ENCODE results near the gene TDRD6. TPM values are rescaled to one million over a fixed set of nuclear protein-coding genes. Genes with fewer than 3 reads are reported as not detected.

TDRD6 gene, protein sequence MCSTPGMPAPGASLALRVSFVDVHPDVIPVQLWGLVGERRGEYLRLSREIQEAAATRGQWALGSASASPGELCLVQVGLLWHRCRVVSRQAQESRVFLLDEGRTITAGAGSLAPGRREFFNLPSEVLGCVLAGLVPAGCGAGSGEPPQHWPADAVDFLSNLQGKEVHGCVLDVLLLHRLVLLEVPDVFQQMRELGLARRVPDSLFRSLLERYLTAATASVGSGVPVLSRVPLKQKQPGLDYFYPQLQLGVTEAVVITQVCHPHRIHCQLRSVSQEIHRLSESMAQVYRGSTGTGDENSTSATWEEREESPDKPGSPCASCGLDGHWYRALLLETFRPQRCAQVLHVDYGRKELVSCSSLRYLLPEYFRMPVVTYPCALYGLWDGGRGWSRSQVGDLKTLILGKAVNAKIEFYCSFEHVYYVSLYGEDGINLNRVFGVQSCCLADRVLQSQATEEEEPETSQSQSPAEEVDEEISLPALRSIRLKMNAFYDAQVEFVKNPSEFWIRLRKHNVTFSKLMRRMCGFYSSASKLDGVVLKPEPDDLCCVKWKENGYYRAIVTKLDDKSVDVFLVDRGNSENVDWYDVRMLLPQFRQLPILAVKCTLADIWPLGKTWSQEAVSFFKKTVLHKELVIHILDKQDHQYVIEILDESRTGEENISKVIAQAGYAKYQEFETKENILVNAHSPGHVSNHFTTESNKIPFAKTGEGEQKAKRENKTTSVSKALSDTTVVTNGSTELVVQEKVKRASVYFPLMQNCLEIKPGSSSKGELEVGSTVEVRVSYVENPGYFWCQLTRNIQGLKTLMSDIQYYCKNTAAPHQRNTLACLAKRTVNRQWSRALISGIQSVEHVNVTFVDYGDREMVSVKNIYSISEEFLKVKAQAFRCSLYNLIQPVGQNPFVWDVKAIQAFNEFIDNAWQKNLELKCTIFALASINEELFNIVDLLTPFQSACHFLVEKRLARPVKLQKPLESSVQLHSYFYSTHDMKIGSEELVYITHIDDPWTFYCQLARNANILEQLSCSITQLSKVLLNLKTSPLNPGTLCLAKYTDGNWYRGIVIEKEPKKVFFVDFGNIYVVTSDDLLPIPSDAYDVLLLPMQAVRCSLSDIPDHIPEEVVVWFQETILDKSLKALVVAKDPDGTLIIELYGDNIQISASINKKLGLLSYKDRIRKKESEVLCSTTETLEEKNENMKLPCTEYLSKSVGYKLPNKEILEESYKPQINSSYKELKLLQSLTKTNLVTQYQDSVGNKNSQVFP (N-terminal part only)
- total RNA-seq (under 1 TPM; 0.17 to 0.42 (median 0.23) TPM), polyA plus RNA-seq (under 1 TPM; 0.04 to 0.45 (median 0.13) TPM)
- long read RNA-seq, donor 1, result 0 reads
- long read RNA-seq, donor 2, result 0 reads

DNA sequence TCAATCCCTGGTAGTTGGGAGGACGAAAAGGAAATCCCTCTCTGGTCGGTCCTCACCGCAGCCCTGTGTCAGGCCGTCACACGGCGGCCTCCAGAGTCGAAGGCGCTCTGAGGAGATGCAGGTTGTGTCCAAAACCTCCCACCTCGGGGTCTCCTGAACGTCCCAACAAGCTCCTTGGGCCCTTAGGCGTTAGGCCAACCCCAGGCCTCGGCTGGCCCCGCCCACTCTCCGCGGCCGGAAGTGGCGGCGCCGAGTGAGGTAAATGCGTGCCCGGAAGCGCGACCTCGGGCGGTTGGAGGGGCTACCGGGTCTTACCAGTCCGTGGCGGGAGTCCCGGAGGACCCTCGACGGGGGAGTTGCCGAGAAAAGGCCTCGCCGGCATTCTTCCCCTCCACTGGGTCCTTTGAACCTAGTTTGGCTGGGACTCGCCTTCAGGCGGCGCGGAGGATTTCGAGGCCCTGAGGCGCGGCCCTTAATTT is at the start of gene TDRD6:
TDRD6 (plus strand) TSS at position 267 of the 479 bp plus-strand sequence. CDS start 244 bp downstream, outside the sequence.
- WGBS, 3 donors, result 89 to 95% (median 92%) methylated on average over 39 to 41 of the region's 41 CpGs
- TF ChIP-seq, protein P1, sequence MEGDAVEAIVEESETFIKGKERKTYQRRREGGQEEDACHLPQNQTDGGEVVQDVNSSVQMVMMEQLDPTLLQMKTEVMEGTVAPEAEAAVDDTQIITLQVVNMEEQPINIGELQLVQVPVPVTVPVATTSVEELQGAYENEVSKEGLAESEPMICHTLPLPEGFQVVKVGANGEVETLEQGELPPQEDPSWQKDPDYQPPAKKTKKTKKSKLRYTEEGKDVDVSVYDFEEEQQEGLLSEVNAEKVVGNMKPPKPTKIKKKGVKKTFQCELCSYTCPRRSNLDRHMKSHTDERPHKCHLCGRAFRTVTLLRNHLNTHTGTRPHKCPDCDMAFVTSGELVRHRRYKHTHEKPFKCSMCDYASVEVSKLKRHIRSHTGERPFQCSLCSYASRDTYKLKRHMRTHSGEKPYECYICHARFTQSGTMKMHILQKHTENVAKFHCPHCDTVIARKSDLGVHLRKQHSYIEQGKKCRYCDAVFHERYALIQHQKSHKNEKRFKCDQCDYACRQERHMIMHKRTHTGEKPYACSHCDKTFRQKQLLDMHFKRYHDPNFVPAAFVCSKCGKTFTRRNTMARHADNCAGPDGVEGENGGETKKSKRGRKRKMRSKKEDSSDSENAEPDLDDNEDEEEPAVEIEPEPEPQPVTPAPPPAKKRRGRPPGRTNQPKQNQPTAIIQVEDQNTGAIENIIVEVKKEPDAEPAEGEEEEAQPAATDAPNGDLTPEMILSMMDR (IDR thresholded peaks at IDR 0.05), result no peak
- ATAC-seq (no peak), DNase-seq (peak; percentile 16 to 45)
- no peaks in the 10 kb centered on the region for H3K4me1 ChIP-seq
- H3K4me3 ChIP-seq, result no peak within 1 kb of the TSS
- H3K27me3 ChIP-seq (ENCODE audit: insufficient read depth in 3 of 3, low read length in 2 of 3), result no peaks in the 10 kb centered on the region
- H3K9me3 ChIP-seq, result no peaks in the 10 kb centered on the region
- no peaks in the 10 kb centered on the region for H3K36me3 ChIP-seq (ENCODE audit: insufficient read depth in 1 of 2, low read depth in 1 of 2)
- no peak within 1 kb of the TSS for H3K27ac ChIP-seq
- intact Hi-C loops (cut with DNase I), result no loop called here

DNA sequence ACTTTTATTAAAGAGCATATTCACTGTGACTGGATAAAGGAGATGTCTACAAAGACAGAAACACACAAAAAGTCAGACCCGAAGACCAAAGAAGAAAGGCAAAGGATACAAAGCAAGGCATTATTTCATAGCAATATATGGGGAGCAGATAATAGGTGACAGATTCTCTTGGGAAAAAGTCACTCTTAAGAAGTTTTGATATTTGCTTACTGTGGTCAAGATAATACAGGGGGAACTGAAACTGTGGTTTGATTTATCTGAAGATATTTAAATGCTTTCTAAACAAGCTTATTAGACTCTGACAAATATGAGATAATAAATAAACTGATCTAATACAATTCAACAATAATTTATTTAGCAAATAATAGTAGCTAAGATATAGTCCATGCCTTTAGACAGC is 49.8 kb upstream of the TDRD6 start:
- H3K27ac ChIP-seq, result no peak overlapping the region
- WGBS, 3 donors, result 88 to 94% (median 94%) methylated on average over 1 of the region's 1 CpG
- no peaks in the 10 kb centered on the region for H3K36me3 ChIP-seq (ENCODE audit: insufficient read depth in 1 of 2, low read depth in 1 of 2)
- intact Hi-C loops (cut with DNase I), result no loop called here
- ATAC-seq, result no peak
- no peaks in the 10 kb centered on the region for H3K9me3 ChIP-seq
- TF ChIP-seq, protein P1 (IDR thresholded peaks at IDR 0.05), result no peak
- H3K27me3 ChIP-seq (ENCODE audit: insufficient read depth in 3 of 3, low read length in 2 of 3), result no peaks in the 10 kb centered on the region
- H3K4me3 ChIP-seq, result no peak overlapping the region
- DNase-seq, result no peak
- H3K4me1 ChIP-seq, result no peaks in the 10 kb centered on the region

DNA sequence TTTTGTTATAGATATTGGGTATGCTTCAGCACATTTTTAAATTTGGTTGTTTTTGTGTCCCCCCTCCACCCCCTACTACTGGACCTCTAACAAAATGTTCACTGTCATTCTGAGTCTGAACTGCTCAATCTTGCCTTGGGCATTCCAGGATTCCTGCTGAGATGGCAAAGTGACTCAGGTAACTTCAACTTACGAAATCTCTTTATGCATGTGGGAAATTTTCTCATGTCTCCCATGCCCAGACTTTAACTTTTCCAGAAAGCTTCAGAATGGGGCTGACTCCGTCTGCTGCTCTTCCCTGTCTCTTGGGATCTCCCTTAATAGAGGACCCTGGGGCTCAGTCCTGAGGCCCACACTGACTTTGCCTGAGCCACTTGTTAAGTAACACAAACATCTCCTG is 49.0 kb upstream of the TDRD6 start:
- Histone ChIP-seq H3K9me3 (no peaks in the 10 kb centered on the region), H3K4me3 (no peak overlapping the region), H3K4me1 (no peaks in the 10 kb centered on the region), H3K36me3 (ENCODE audit: insufficient read depth in 1 of 2, low read depth in 1 of 2) (no peaks in the 10 kb centered on the region), H3K27ac (no peak overlapping the region), H3K27me3 (ENCODE audit: insufficient read depth in 3 of 3, low read length in 2 of 3) (no peaks in the 10 kb centered on the region)
- TF ChIP-seq, protein P1 (IDR thresholded peaks at IDR 0.05), result no peak
- ATAC-seq, result no peak
- DNase-seq, result no peak
- WGBS, 3 donors, result 82 to 90% (median 83%) methylated on average over 2 of the region's 2 CpGs
- intact Hi-C loops (cut with DNase I), result no loop called here

DNA sequence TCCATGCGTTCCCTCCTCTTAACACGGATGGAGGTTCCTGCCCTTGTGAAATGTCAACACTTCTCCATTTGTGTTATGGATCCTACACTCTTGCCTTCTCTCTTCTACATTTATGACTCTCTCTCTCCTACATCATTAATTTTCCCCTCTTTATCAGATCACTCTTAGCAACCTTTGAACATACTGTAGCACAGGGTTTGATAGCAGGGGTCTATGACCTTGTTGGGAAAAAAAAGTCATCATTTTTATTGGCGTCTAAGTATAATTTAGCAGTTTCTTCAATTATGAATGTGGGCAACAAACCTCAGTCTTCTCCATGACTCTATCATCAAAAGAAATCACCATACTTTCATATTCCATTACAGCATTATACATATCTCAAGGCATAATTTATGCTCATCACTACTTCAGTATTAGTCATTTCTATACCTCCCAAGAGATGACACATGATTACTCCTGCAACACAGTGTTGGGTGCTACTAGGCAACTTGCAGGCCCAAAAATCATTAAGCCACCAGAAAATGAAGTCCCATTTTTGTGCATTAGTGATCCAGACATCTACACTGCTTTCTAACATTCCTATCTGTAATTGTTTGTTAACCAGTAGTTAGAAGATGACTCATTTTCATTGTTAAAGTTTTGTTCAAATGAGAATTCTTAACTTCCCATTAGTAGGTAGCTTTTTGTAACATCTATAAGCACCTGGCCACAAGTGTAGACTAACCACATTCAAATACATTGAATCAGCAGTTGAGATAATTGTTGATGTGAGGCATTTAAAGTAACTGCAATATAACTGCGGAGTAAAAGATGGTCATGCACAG is 44.5 kb upstream of the TDRD6 start:
- intact Hi-C loops (cut with DNase I), result no loop called here
- 90 to 95% (median 93%) methylated on average over 4 of the region's 4 CpGs for whole genome bisulfite sequencing, 3 donors
- Histone ChIP-seq H3K36me3 (ENCODE audit: insufficient read depth in 1 of 2, low read depth in 1 of 2) (no peaks in the 10 kb centered on the region), H3K4me1 (no peaks in the 10 kb centered on the region), H3K27me3 (ENCODE audit: insufficient read depth in 3 of 3, low read length in 2 of 3) (no peaks in the 10 kb centered on the region), H3K27ac (no peak overlapping the region), H3K4me3 (no peak overlapping the region), H3K9me3 (no peaks in the 10 kb centered on the region)
- TF ChIP-seq, protein P1 (IDR thresholded peaks at IDR 0.05), result no peak
- ATAC-seq (no peak), DNase-seq (no peak)

All from psoas muscle (tissue), 8 donors.